IMR-90 (cell line): Measurements from ENCODE around the gene MPP2. TPM values are rescaled to one million over a fixed set of nuclear protein-coding genes. Genes with fewer than 3 reads are reported as not detected.

Experiments
- ATAC-seq: fragments of 200-7000 bp; cut with Tn5 transposase; 2 replicates; pipeline ENCODE4 v1.9.1; 2020; ENCODE audit warnings: low read depth, mild to moderate bottlenecking, moderate library complexity
- BruUV-seq: library from RNA; stranded (reverse); fragments of 400-500 nt; replicated peaks from 2 replicates; lab custom pipeline; 2021; lab: Mats Ljungman, UMichigan
- CTCF ChIA-PET: fragments of 300-600 bp; formaldehyde crosslinking; extraction: SDS; loops from one replicate; lab custom pipeline; 2021; ENCODE audit warnings: antibody characterized with exemption; lab: Yijun Ruan, JAX
- POLR2A ChIA-PET: fragments of 300-600 bp; sonication (Branson Sonifier 250); formaldehyde crosslinking; loops from one replicate; lab custom pipeline; 2022; ENCODE audit warnings: antibody characterized with exemption; ENCODE audit not compliant: unreplicated experiment; lab: Charles Lee
- DNase-seq: peaks from one replicate; pipeline ENCODE4 v3.0.0; 2013
- H2AFZ ChIP-seq: replicated peaks from 2 replicates; pipeline ENCODE3; 2013; ENCODE audit warnings: low read length, mild to moderate bottlenecking; ENCODE audit not compliant: poor library complexity
- H2AK5ac ChIP-seq: 2 replicates; pipeline ENCODE4 v1.6.1; 2013; ENCODE audit warnings: low read depth, low read length, inconsistent platforms
- H2AK9ac ChIP-seq: replicated peaks from 2 replicates; pipeline ENCODE3; 2013; ENCODE audit warnings: mild to moderate bottlenecking, low read depth, low read length, moderate library complexity; ENCODE audit not compliant: poor library complexity
- H2BK120ac ChIP-seq: 2 replicates; pipeline ENCODE4 v1.6.1; 2013; ENCODE audit warnings: low read depth, low read length, inconsistent platforms
- H2BK15ac ChIP-seq: 3 replicates; pipeline ENCODE4 v1.6.1; 2013; ENCODE audit warnings: low read depth, low read length, inconsistent platforms
- H2BK20ac ChIP-seq: 2 replicates; pipeline ENCODE4 v1.6.1; 2013; ENCODE audit warnings: low read depth, mild to moderate bottlenecking, inconsistent platforms, low read length, moderate library complexity
- H2BK5ac ChIP-seq: 2 replicates; pipeline ENCODE4 v1.6.1; 2013; ENCODE audit warnings: mild to moderate bottlenecking, low read depth, low read length, inconsistent platforms; ENCODE audit not compliant: poor library complexity, severe bottlenecking
- H3K14ac ChIP-seq: replicated peaks from 2 replicates; pipeline ENCODE4 v1.6.1; 2013; ENCODE audit warnings: low read depth, low read length, inconsistent platforms
- H3K18ac ChIP-seq: 2 replicates; pipeline ENCODE4 v1.6.1; 2013; ENCODE audit warnings: low read depth, low read length, control low read depth
- H3K23ac ChIP-seq: 2 replicates; pipeline ENCODE4 v1.6.1; 2013; ENCODE audit warnings: low read depth, low read length, inconsistent platforms
- H3K27ac ChIP-seq: 2 replicates; pipeline ENCODE4 v1.5.1; 2013; ENCODE audit warnings: mild to moderate bottlenecking, control low read depth, low read length; ENCODE audit not compliant: insufficient read depth
- H3K27me3 ChIP-seq: 2 replicates; pipeline ENCODE4 v1.6.1; 2013; ENCODE audit warnings: low read length; ENCODE audit not compliant: control insufficient read depth, insufficient read depth
- H3K36me3 ChIP-seq: 2 replicates; pipeline ENCODE4 v1.6.1; 2013; ENCODE audit warnings: low read length, mixed read lengths; ENCODE audit not compliant: control insufficient read depth, insufficient read depth
- H3K4ac ChIP-seq: 2 replicates; pipeline ENCODE4 v1.6.1; 2013; ENCODE audit warnings: low read depth, low read length, inconsistent platforms
- H3K4me1 ChIP-seq: 2 replicates; pipeline ENCODE4 v1.6.1; 2013; ENCODE audit warnings: low read length, mixed read lengths; ENCODE audit not compliant: control insufficient read depth, insufficient read depth
- H3K4me2 ChIP-seq: 2 replicates; pipeline ENCODE4 v1.6.1; 2013; ENCODE audit warnings: low read depth, mild to moderate bottlenecking, control low read depth, low read length, moderate library complexity
- H3K4me3 ChIP-seq: 2 replicates; pipeline ENCODE4 v1.5.1; 2013; ENCODE audit warnings: low read depth, mild to moderate bottlenecking, control low read depth, low read length, moderate library complexity; ENCODE audit not compliant: insufficient read depth
- H3K56ac ChIP-seq: 2 replicates; pipeline ENCODE4 v1.6.1; 2013; ENCODE audit warnings: low read length, inconsistent platforms; ENCODE audit not compliant: insufficient read depth; ENCODE audit errors: extremely low read depth
- H3K79me1 ChIP-seq, 2 experiments: 2 replicates each; pipeline ENCODE4 v1.6.1; 2013; ENCODE audit warnings: low read length in 2 of 2, inconsistent platforms in 1 of 2, low read depth in 1 of 2
- H3K9ac ChIP-seq: 2 replicates; pipeline ENCODE4 v1.6.1; 2013; ENCODE audit warnings: low read depth, low read length, control low read depth
- H3K9me1 ChIP-seq: 2 replicates; pipeline ENCODE4 v1.6.1; 2013; ENCODE audit warnings: low read length, inconsistent platforms; ENCODE audit not compliant: insufficient read depth
- H3K9me3 ChIP-seq: 2 replicates; pipeline ENCODE4 v1.6.1; 2013; ENCODE audit warnings: low read length; ENCODE audit not compliant: control insufficient read depth, insufficient read depth
- H4K20me1 ChIP-seq: 2 replicates; pipeline ENCODE4 v1.6.1; 2013; ENCODE audit warnings: low read length, inconsistent platforms; ENCODE audit not compliant: insufficient read depth
- H4K5ac ChIP-seq: 2 replicates; pipeline ENCODE4 v1.6.1; 2013; ENCODE audit warnings: mild to moderate bottlenecking, low read depth, low read length, control low read depth
- H4K8ac ChIP-seq, 2 experiments: 2 replicates each; pipeline ENCODE4 v1.6.1; 2013; ENCODE audit warnings: low read depth in 2 of 2, low read length in 2 of 2, control low read depth in 1 of 2, inconsistent platforms in 1 of 2
- H4K91ac ChIP-seq: 2 replicates; pipeline ENCODE4 v1.6.1; 2013; ENCODE audit warnings: low read depth, low read length, inconsistent platforms; ENCODE audit not compliant: insufficient read depth
- BHLHE40 ChIP-seq: fragments of 150-350 bp; IDR thresholded peaks from 2 replicates; pipeline ENCODE4 v1.6.1; 2016; ENCODE audit warnings: mild to moderate bottlenecking, low read depth, low read length
- CEBPB ChIP-seq: IDR thresholded peaks from 2 replicates; pipeline ENCODE4 v1.6.1; 2012; ENCODE audit warnings: low read depth, low read length, improper control_type of control experiment
- CHD1 ChIP-seq: IDR thresholded peaks from 2 replicates; pipeline ENCODE4 v1.6.1; 2012; ENCODE audit warnings: low read depth, low read length, improper control_type of control experiment
- CTCF ChIP-seq: conservative IDR thresholded peaks from 2 replicates; pipeline ENCODE4 v1.5.1; 2012; ENCODE audit warnings: mild to moderate bottlenecking, low read depth, low read length, improper control_type of control experiment
- FOS ChIP-seq: fragments of 150-350 bp; IDR thresholded peaks from 2 replicates; pipeline ENCODE4 v1.6.1; 2016; ENCODE audit warnings: low read depth, low read length
- MAFK ChIP-seq: IDR thresholded peaks from 2 replicates; pipeline ENCODE4 v1.6.1; 2012; ENCODE audit warnings: low read depth, low read length, improper control_type of control experiment
- NFE2L2 ChIP-seq: fragments of 150-350 bp; IDR thresholded peaks from 2 replicates; pipeline ENCODE4 v1.6.1; 2016; ENCODE audit warnings: low read depth, mild to moderate bottlenecking, low read length
- RAD21 ChIP-seq: IDR thresholded peaks from 2 replicates; pipeline ENCODE4 v1.6.1; 2012; ENCODE audit warnings: low read length, improper control_type of control experiment
- RCOR1 ChIP-seq: IDR thresholded peaks from 2 replicates; pipeline ENCODE4 v1.6.1; 2012; ENCODE audit warnings: mild to moderate bottlenecking, low read length, improper control_type of control experiment; ENCODE audit not compliant: insufficient replicate concordance
- RFX5 ChIP-seq: IDR thresholded peaks from 2 replicates; pipeline ENCODE4 v1.8.0; 2012; ENCODE audit warnings: low read depth, mild to moderate bottlenecking, low read length, moderate library complexity
- SMC3 ChIP-seq: fragments of 150-350 bp; IDR thresholded peaks from 2 replicates; pipeline ENCODE4 v1.6.1; 2016; ENCODE audit warnings: low read depth, mild to moderate bottlenecking, antibody characterized with exemption, low read length, moderate library complexity
- WGBS, 2 experiments: methylation state at CpG; one replicate each; pipeline versions ENCODE4 v1.1.5 to v1.1.7; 2013; ENCODE audit warnings: missing lambda C conversion rate in 2 of 2; ENCODE audit not compliant: insufficient read length in 1 of 2; ENCODE audit errors: extremely low coverage in 2 of 2; 5-methylcytosine and 5-hydroxymethylcytosine counted together
- dilution Hi-C: fragments of 300-500 bp; cut with HindIII; formaldehyde crosslinking; loops from one replicate; pipeline ENCODE4 v1.14.3; 2018; ENCODE audit warnings: low sequenced_read_pairs; ENCODE audit not compliant: unreplicated experiment
- in situ Hi-C: fragments of 300-500 bp; cut with MboI; formaldehyde crosslinking; loops from 3 replicates; pipeline ENCODE4 v1.14.3; 2019; ENCODE audit warnings: low sequenced_read_pairs, inconsistent platforms, mixed read lengths
- intact Hi-C: fragments of 100-400 bp; cut with micrococcal nuclease; formaldehyde crosslinking; loops from 2 replicates; pipeline ENCODE4 v1.10.0; 2022
- polyA plus RNA-seq, 3 experiments: library from polyadenylated mRNA; depleted of rRNA; stranded (reverse); fragments of >200 nt; gene quantifications; 2 replicates each; pipeline ENCODE4 v1.2.3, GENCODE V29; 2012; ENCODE audit warnings: low replicate concordance in 1 of 3
- total RNA-seq: library from RNA; depleted of rRNA; stranded (reverse); fragments of >200 nt; gene quantifications from 2 replicates; pipeline ENCODE4 v1.2.3, GENCODE V29; 2012

Gene MPP2
- total and polyA plus RNA-seq, 2 of the 4 experiments (the other 2 are of a cell fraction): 3.2 to 3.8 TPM

- no peak overlapping the region for H2AK9ac ChIP-seq
- H4K91ac ChIP-seq: no peak overlapping the region
- intact Hi-C loops: no loop called here
- no peaks in the 10 kb centered on the region for H3K36me3 ChIP-seq
- H3K4me1 ChIP-seq: no peaks in the 10 kb centered on the region
- H3K27ac ChIP-seq: no peak overlapping the region
- no peak overlapping the region for H3K18ac ChIP-seq
- H3K23ac ChIP-seq: no peak overlapping the region
- H3K4ac ChIP-seq: no peak overlapping the region
- no peak overlapping the region for H2AK5ac ChIP-seq
- H3K56ac ChIP-seq: no peak overlapping the region
- H3K4me2 ChIP-seq: no peak overlapping the region; the same call in 1 of the 2 replicates
- H3K27me3 ChIP-seq: peaks cover 79% of the 10 kb centered on the region
- H2BK20ac ChIP-seq: no peak overlapping the region
- no peak overlapping the region for H3K9ac ChIP-seq
- H3K79me1 ChIP-seq: no peaks in the 10 kb centered on the region
- ChIA-PET POLR2A (no interaction called here), CTCF (no interaction called here)
- ATAC-seq (no peak), DNase-seq (no peak)
- no peaks in the 10 kb centered on the region for H3K9me1 ChIP-seq
- H3K14ac ChIP-seq: no peak overlapping the region
- H2BK120ac ChIP-seq: no peak overlapping the region
- TF ChIP-seq CEBPB: no peak
- TF ChIP-seq RCOR1: no peak
- TF ChIP-seq CHD1: no peak
- no peak for TF ChIP-seq CTCF
- TF ChIP-seq FOS: no peak
- no peak for TF ChIP-seq MAFK
- no peak for TF ChIP-seq SMC3
- no peak for TF ChIP-seq RFX5
- no peak for TF ChIP-seq BHLHE40
- no peak for TF ChIP-seq RAD21
- no peak for TF ChIP-seq NFE2L2
- no peak overlapping the region for H2BK5ac ChIP-seq
- in situ Hi-C loops: no loop called here
- dilution Hi-C loops: no loop called here
- no peak overlapping the region for H2AFZ ChIP-seq
- H3K9me3 ChIP-seq: no peaks in the 10 kb centered on the region
- H4K5ac ChIP-seq: no peak overlapping the region
- H4K8ac ChIP-seq: no peak overlapping the region
- H2BK15ac ChIP-seq: no peak overlapping the region
- no TSS peak for BruUV-seq
- H3K4me3 ChIP-seq: no peak overlapping the region
- no peaks in the 10 kb centered on the region for H4K20me1 ChIP-seq
- WGBS, 2 experiments: 6% methylated on average over 18 of the region's 42 CpGs; no CpG with 5 or more reads in 1 of the 2 experiments
These were observed 19.9 kb upstream of the MPP2 start for GRCh38 chr17:43927060-43927864.
